GM12878 (cell line): Measurements from ENCODE around the gene METTL9. TPM values are rescaled to one million over a fixed set of nuclear protein-coding genes. Genes with fewer than 3 reads are reported as not detected.
"Not testable (repeated sequence)": the region's sequence is repeated elsewhere in the genome, so short reads cannot be mapped to it uniquely, and the experiment has no call there.

Experiments used
- ATAC-seq: fragments of 200-7000 bp; cut with Tn5 transposase; 3 replicates; pipeline ENCODE4 v1.9.1; 2020; ENCODE audit warnings: mild to moderate bottlenecking, moderate library complexity
- BruUV-seq: library from RNA; stranded (reverse); fragments of 400-500 nt; replicated peaks from 2 replicates; lab custom pipeline; 2021; lab: Mats Ljungman, UMichigan
- CTCF ChIA-PET: fragments of 300-600 bp; sonication (Branson Sonifier 250); formaldehyde crosslinking; extraction: SDS; loops from one replicate; lab custom pipeline; 2021; ENCODE audit warnings: inconsistent platforms; lab: Yijun Ruan, JAX
- POLR2A ChIA-PET: fragments of 350-600 bp; formaldehyde crosslinking; extraction: SDS; loops from one replicate; lab custom pipeline; 2021; ENCODE audit warnings: inconsistent platforms; lab: Charles Lee
- RAD21 ChIA-PET: fragments of 300-600 bp; sonication (Branson Sonifier 250); formaldehyde crosslinking; loops from one replicate; lab custom pipeline; 2023; ENCODE audit warnings: antibody characterized with exemption; ENCODE audit not compliant: unreplicated experiment; lab: Charles Lee
- SMC1A ChIA-PET: fragments of 300-600 bp; sonication (Branson Sonifier 250); formaldehyde crosslinking; loops from one replicate; lab custom pipeline; 2023; ENCODE audit not compliant: unreplicated experiment, uncharacterized antibody; lab: Charles Lee
- DNase-seq: peaks from one replicate; pipeline ENCODE4 v3.0.0-alpha.2; 2011; ENCODE audit warnings: low read depth, low spot score
- FAIRE-seq: peaks from 3 replicates; lab custom pipeline; 2011; peaks lifted over from hg19 to GRCh38; lab: Jason Lieb, UNC
- H2AFZ ChIP-seq: 2 replicates; pipeline ENCODE4 v1.6.0; 2011; ENCODE audit warnings: low read depth, low read length, control low read depth; ENCODE audit not compliant: control insufficient read depth
- H3K27ac ChIP-seq: 2 replicates; pipeline ENCODE4 v1.5.1; 2011; ENCODE audit warnings: control low read depth; ENCODE audit not compliant: control insufficient read depth, insufficient read depth
- H3K27me3 ChIP-seq, 2 experiments: replicated peaks in 1 of 2; 2 replicates each; pipeline versions ENCODE4 v1.6.0 to v1.6.1; 2011; ENCODE audit warnings: low read length in 1 of 2; ENCODE audit not compliant: control insufficient read depth in 2 of 2, insufficient read depth in 2 of 2
- H3K36me3 ChIP-seq, 2 experiments: 2 replicates each; pipeline ENCODE4 v1.5.1; 2011; ENCODE audit warnings: low read length in 1 of 2; ENCODE audit not compliant: control insufficient read depth in 2 of 2, insufficient read depth in 2 of 2
- H3K4me1 ChIP-seq: 2 replicates; pipeline ENCODE4 v1.6.1; 2011; ENCODE audit warnings: mild to moderate bottlenecking, low read length, moderate library complexity, mixed read lengths; ENCODE audit not compliant: control insufficient read depth, insufficient read depth
- H3K4me2 ChIP-seq: 2 replicates; pipeline ENCODE4 v1.6.0; 2011; ENCODE audit warnings: control low read depth; ENCODE audit not compliant: control insufficient read depth, insufficient read depth
- H3K4me3 ChIP-seq: fragments of 200-600 bp; sonication (generic); 2 replicates; pipeline ENCODE4 v1.5.1; 2016
- H3K79me2 ChIP-seq: 2 replicates; pipeline ENCODE4 v1.6.0; 2011; ENCODE audit warnings: low read length; ENCODE audit not compliant: control insufficient read depth, insufficient read depth
- H3K9ac ChIP-seq: 2 replicates; pipeline ENCODE4 v1.8.0; 2011; ENCODE audit warnings: low read length, control low read depth, mixed read lengths; ENCODE audit not compliant: control insufficient read depth, insufficient read depth
- H3K9me3 ChIP-seq: replicated peaks from 3 replicates; pipeline ENCODE4 v1.5.1; 2011; ENCODE audit warnings: mild to moderate bottlenecking, low read length; ENCODE audit not compliant: control insufficient read depth, insufficient read depth
- H4K20me1 ChIP-seq: 2 replicates; pipeline ENCODE4 v1.6.0; 2011; ENCODE audit not compliant: control insufficient read depth, insufficient read depth
- GABPA ChIP-seq: IDR thresholded peaks from 2 replicates; pipeline ENCODE4 v1.6.1; 2014; ENCODE audit warnings: antibody characterized with exemption, low read depth, mild to moderate bottlenecking, inconsistent platforms
- SPI1 ChIP-seq: IDR thresholded peaks from 2 replicates; pipeline ENCODE4 v1.6.1; 2011; ENCODE audit warnings: low read depth, mild to moderate bottlenecking, low read length, moderate library complexity, borderline replicate concordance; ENCODE audit not compliant: insufficient read depth
- STAT1 ChIP-seq: fragments of 450-650 bp; conservative IDR thresholded peaks from 2 replicates; pipeline ENCODE4 v1.6.1; 2014; ENCODE audit warnings: antibody characterized with exemption, mild to moderate bottlenecking
- WGBS: methylation state at CpG from one replicate; pipeline ENCODE4 v1.1.6; 2016; ENCODE audit warnings: low lambda C conversion rate; ENCODE audit not compliant: insufficient replicate concordance, insufficient coverage; ENCODE audit errors: missing lambda C conversion rate; 5-methylcytosine and 5-hydroxymethylcytosine counted together
- in situ Hi-C: fragments of 300-500 bp; cut with MboI; formaldehyde crosslinking; loops from 9 replicates; pipeline ENCODE4 v1.14.3; 2018; ENCODE audit warnings: mixed read lengths
- intact Hi-C: fragments of 100-400 bp; cut with micrococcal nuclease; formaldehyde crosslinking; loops from one replicate; pipeline ENCODE4 v1.14.2; 2022; ENCODE audit not compliant: unreplicated experiment
- polyA plus RNA-seq, 11 experiments: library from polyadenylated mRNA; depleted of rRNA in 4 of 11; unstranded in 6 of 11; stranded (reverse) in 5 of 11; fragments of >200 nt; fragmentation: Nextera tagmentation in 4 of 11; fragmentation: Illumina TruSeq in 1 of 11; extraction: Ambion mirVana in 4 of 11; extraction: Trizol in 1 of 11; gene quantifications; 1 replicate in 1 of 11; 2 replicates in 10 of 11; pipeline versions ENCODE4 v1.2.1 to v1.2.3, GENCODE V29; 2011 to 2016; ENCODE audit warnings: inconsistent platforms in 2 of 11, missing spikeins in 2 of 11, low read depth in 1 of 11
- total RNA-seq, 4 experiments: library from RNA; depleted of rRNA in 3 of 4; stranded (reverse); fragments of >200 nt in 3 of 4; fragmentation: Illumina TruSeq in 1 of 4; extraction: Trizol in 1 of 4; gene quantifications; 2 replicates each; pipeline versions ENCODE4 v1.2.1 to v1.2.3, GENCODE V29; 2013 to 2021
- TF ChIP-seq, protein P1 (sequence below): IDR thresholded peaks from 2 replicates; pipeline ENCODE4 v1.6.1; 2011; ENCODE audit warnings: borderline replicate concordance, low read depth, mild to moderate bottlenecking, moderate library complexity, low read length; ENCODE audit not compliant: insufficient read depth, poor library complexity, severe bottlenecking

The METTL9 gene
- total and polyA plus RNA-seq, 10 of the 15 experiments (the other 5 are each of a cell fraction or from before 2014, with no cell fraction given): 19.4 to 119 (median 101) TPM

DNA sequence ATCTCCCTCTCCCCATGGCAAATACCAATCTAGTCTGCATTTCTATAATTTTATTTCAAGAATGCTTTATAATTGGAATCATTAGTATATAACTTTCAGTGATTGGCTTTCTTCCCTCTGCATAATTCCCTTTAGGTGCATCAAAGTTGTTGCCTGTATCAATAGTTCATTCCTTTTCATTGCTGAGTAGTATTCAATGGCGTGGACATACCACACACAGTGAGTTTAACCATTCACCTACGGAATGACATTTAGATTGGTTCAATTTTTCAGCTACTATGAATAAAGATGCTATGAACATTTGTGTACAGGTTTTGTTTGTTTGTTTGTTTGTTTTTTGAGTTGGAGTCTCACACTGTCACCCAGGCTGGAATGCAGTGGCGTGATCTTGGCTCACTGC lies 74.1 kb downstream of the METTL9 start:
- TF ChIP-seq GABPA: no peak
- no peak for TF ChIP-seq SPI1
- TF ChIP-seq, protein P1, sequence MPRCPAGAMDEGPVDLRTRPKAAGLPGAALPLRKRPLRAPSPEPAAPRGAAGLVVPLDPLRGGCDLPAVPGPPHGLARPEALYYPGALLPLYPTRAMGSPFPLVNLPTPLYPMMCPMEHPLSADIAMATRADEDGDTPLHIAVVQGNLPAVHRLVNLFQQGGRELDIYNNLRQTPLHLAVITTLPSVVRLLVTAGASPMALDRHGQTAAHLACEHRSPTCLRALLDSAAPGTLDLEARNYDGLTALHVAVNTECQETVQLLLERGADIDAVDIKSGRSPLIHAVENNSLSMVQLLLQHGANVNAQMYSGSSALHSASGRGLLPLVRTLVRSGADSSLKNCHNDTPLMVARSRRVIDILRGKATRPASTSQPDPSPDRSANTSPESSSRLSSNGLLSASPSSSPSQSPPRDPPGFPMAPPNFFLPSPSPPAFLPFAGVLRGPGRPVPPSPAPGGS: no peak
- TF ChIP-seq STAT1: no peak
- RAD21 ChIA-PET: no interaction called here
- WGBS: 63% methylated on average over 3 of the region's 3 CpGs
- Histone ChIP-seq H3K9me3 (no peaks in the 10 kb centered on the region), H3K27ac (no peak overlapping the region), H3K79me2 (no peaks in the 10 kb centered on the region), H3K27me3 (peaks cover 0 to 2% of the 10 kb centered on the region in 2 experiments; a peak in 1 of 4 replicates), H4K20me1 (no peaks in the 10 kb centered on the region), H2AFZ (no peak overlapping the region), H3K4me1 (no peaks in the 10 kb centered on the region), H3K4me3 (no peak overlapping the region), H3K9ac (no peak overlapping the region), H3K4me2 (no peak overlapping the region), H3K36me3 (no peaks in the 10 kb centered on the region)
- intact Hi-C loops: no loop called here
- no peak for FAIRE-seq
- DNase-seq: no peak
- CTCF ChIA-PET: interaction anchor here (1.2 to 2.8 kb wide), 2 partner anchors 10 to 16 kb away, joined by 5 to 11 read pairs; no protein-coding TSS in a partner anchor
- ATAC-seq: no peak
- SMC1A ChIA-PET: no interaction called here
- BruUV-seq: no TSS peak
- in situ Hi-C loops: no loop called here
- POLR2A ChIA-PET: no interaction called here

DNA sequence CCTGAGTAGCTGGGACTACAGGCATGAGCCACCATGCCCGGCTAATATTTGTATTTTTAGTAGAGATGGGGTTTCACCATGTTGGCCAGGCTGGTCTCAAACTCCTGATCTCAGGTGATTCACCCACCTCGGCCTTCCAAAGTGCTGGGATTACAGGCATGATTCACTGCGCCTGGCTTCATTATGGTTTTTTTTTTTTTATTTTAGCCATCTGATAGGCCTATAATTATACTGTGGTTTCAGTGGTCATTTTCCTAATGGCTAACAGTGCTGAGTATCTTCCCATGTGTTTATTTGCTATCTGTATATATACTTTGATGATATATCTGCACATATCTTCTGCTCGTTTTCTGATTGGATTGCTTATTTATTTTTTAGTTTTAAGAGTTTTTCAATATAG lies 75.1 kb downstream of the METTL9 start:
- DNase-seq, H3K4me2 ChIP-seq, H3K4me1 ChIP-seq, POLR2A ChIA-PET, H3K27ac ChIP-seq, H3K27me3 ChIP-seq, ATAC-seq, H2AFZ ChIP-seq, FAIRE-seq, H3K9me3 ChIP-seq, H3K9ac ChIP-seq, intact Hi-C loops, in situ Hi-C loops, H4K20me1 ChIP-seq, BruUV-seq, H3K79me2 ChIP-seq, RAD21 ChIA-PET, H3K36me3 ChIP-seq, H3K4me3 ChIP-seq: not testable (repeated sequence)
- ChIA-PET CTCF (interaction anchor here (2.8 kb wide), 1 partner anchor 17 kb away, joined by 11 read pairs; no protein-coding TSS in a partner anchor), SMC1A (interaction anchor here (0.7 kb wide), 1 partner anchor 515 kb away, joined by 3 read pairs; no protein-coding TSS in a partner anchor)
- 44% methylated on average over 4 of the region's 4 CpGs for WGBS

DNA sequence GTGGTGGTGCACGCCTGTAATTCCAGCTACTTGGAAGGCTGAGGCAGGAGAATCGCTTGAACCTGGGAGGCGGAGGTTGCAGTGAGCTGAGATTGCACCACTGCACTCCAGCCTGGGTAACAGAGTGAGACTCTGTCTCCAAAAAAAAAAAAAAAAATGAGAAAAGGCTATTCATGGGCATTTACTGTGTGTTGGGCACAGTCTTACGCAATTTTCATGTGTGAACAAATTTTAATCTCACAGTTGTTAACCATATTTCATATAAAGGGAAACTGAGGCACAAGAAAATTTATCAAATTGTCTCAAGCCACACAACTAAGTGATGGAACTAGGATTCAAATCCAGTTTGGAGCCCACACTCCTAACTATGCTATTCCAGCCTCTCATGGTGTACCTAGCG lies 81.3 kb downstream of the METTL9 start:
- H3K36me3 ChIP-seq, H3K27me3 ChIP-seq, H2AFZ ChIP-seq, ATAC-seq, H3K4me3 ChIP-seq, H3K4me2 ChIP-seq, DNase-seq, H4K20me1 ChIP-seq, H3K27ac ChIP-seq, H3K4me1 ChIP-seq, H3K9ac ChIP-seq, in situ Hi-C loops, H3K9me3 ChIP-seq, FAIRE-seq, POLR2A ChIA-PET, H3K79me2 ChIP-seq, BruUV-seq: not testable (repeated sequence)
- ChIA-PET SMC1A (interaction anchor here (1.3 to 3.4 kb wide), 2 partner anchors 20 to 23 kb away, joined by 4 to 14 read pairs; no protein-coding TSS in a partner anchor), RAD21 (interaction anchor here (0.9 kb wide), 1 partner anchor 26 kb away, joined by 3 read pairs; no protein-coding TSS in a partner anchor), CTCF (interaction anchor here (0.7 to 1.2 kb wide), 3 partner anchors 13 to 1382 kb away, joined by 3 to 4 read pairs (median 3); no protein-coding TSS in a partner anchor)
- intact Hi-C loops: loop anchor here (2.0 kb wide), 1 partner anchor 20 kb away; no protein-coding TSS in a partner anchor
- 64% methylated on average over 5 of the region's 5 CpGs for WGBS
